Measurements from ENCODE around the gene ECHDC1.

GRCh38 chr6:127301199-127301700, 42.2 kb downstream of the ECHDC1 start:
- TF ChIP-seq, protein P1, sequence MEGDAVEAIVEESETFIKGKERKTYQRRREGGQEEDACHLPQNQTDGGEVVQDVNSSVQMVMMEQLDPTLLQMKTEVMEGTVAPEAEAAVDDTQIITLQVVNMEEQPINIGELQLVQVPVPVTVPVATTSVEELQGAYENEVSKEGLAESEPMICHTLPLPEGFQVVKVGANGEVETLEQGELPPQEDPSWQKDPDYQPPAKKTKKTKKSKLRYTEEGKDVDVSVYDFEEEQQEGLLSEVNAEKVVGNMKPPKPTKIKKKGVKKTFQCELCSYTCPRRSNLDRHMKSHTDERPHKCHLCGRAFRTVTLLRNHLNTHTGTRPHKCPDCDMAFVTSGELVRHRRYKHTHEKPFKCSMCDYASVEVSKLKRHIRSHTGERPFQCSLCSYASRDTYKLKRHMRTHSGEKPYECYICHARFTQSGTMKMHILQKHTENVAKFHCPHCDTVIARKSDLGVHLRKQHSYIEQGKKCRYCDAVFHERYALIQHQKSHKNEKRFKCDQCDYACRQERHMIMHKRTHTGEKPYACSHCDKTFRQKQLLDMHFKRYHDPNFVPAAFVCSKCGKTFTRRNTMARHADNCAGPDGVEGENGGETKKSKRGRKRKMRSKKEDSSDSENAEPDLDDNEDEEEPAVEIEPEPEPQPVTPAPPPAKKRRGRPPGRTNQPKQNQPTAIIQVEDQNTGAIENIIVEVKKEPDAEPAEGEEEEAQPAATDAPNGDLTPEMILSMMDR (IDR thresholded peaks at IDR 0.05 in 2 of 3, conservative IDR thresholded peaks at IDR 0.05 in 1 of 3; ENCODE audit: borderline replicate concordance in 1 of 3, insufficient read depth in 1 of 3, low read depth in 2 of 3, low read length in 2 of 3), result no peak
- TF ChIP-seq, protein P2, sequence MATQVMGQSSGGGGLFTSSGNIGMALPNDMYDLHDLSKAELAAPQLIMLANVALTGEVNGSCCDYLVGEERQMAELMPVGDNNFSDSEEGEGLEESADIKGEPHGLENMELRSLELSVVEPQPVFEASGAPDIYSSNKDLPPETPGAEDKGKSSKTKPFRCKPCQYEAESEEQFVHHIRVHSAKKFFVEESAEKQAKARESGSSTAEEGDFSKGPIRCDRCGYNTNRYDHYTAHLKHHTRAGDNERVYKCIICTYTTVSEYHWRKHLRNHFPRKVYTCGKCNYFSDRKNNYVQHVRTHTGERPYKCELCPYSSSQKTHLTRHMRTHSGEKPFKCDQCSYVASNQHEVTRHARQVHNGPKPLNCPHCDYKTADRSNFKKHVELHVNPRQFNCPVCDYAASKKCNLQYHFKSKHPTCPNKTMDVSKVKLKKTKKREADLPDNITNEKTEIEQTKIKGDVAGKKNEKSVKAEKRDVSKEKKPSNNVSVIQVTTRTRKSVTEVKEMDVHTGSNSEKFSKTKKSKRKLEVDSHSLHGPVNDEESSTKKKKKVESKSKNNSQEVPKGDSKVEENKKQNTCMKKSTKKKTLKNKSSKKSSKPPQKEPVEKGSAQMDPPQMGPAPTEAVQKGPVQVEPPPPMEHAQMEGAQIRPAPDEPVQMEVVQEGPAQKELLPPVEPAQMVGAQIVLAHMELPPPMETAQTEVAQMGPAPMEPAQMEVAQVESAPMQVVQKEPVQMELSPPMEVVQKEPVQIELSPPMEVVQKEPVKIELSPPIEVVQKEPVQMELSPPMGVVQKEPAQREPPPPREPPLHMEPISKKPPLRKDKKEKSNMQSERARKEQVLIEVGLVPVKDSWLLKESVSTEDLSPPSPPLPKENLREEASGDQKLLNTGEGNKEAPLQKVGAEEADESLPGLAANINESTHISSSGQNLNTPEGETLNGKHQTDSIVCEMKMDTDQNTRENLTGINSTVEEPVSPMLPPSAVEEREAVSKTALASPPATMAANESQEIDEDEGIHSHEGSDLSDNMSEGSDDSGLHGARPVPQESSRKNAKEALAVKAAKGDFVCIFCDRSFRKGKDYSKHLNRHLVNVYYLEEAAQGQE (IDR thresholded peaks at IDR 0.05; ENCODE audit: low read depth), result no peak
- TF ChIP-seq YY1 (IDR thresholded peaks at IDR 0.05; ENCODE audit: extremely low read depth, insufficient replicate concordance, low read depth, low read length) (no peak), EZH2phosphoT487 (IDR thresholded peaks at IDR 0.05; ENCODE audit: borderline replicate concordance) (no peak), POLR2A (IDR thresholded peaks at IDR 0.05; ENCODE audit: borderline replicate concordance, extremely low read depth, insufficient read depth, insufficient read length) (no peak), ELF1 (IDR thresholded peaks at IDR 0.05; ENCODE audit: borderline replicate concordance, low read depth) (no peak), CEBPB (IDR thresholded peaks at IDR 0.05; ENCODE audit: low read depth) (no peak), TCF7L2 (IDR thresholded peaks at IDR 0.05; ENCODE audit: borderline replicate concordance, extremely low read depth, insufficient read depth, insufficient read length) (no peak), ZNF274 (IDR thresholded peaks at IDR 0.05; ENCODE audit: low read depth, low read length) (no peak), JUND (IDR thresholded peaks at IDR 0.05) (no peak)

Measured in HCT116 (cell line).